Right lobe of liver (tissue), 6 donors: ENCODE measurements around the gene FAM174B. TPM values are rescaled to one million over a fixed set of nuclear protein-coding genes. Genes with fewer than 3 reads are reported as not detected.

Experiments used
- ATAC-seq, 4 donors: fragments of 200-7000 bp; cut with Tn5 transposase; one replicate each; pipeline ENCODE4 v1.9.1; 2020; ENCODE audit warnings: mild to moderate bottlenecking in 4 of 4, moderate library complexity in 4 of 4
- DNase-seq, 3 donors: peaks; one replicate each; pipeline ENCODE4 v3.0.0-alpha.2; 2020
- H3K27ac ChIP-seq, 3 donors: fragments of 200-600 bp; one replicate each; pipeline ENCODE4 v1.8.0; 2022
- H3K27me3 ChIP-seq, 2 donors: fragments of 200-600 bp; one replicate each; pipeline ENCODE4 v1.8.0; 2022
- H3K36me3 ChIP-seq, 4 donors: fragments of 200-600 bp; sonication (generic) in 1 of 4; one replicate each; pipeline versions ENCODE4 v1.5.1 to v1.8.0; 2017 to 2022; ENCODE audit warnings: control low read depth in 1 of 4
- H3K4me1 ChIP-seq, 4 donors: fragments of 200-600 bp; sonication (generic) in 1 of 4; one replicate each; pipeline versions ENCODE4 v1.5.1 to v1.8.0; 2017 to 2022; ENCODE audit warnings: control low read depth in 1 of 4
- H3K4me3 ChIP-seq, 3 donors: fragments of 200-600 bp; one replicate each; pipeline ENCODE4 v1.8.0; 2022
- H3K9me3 ChIP-seq, 4 donors: fragments of 200-600 bp; sonication (generic) in 1 of 4; one replicate each; pipeline versions ENCODE4 v1.5.1 to v1.8.0; 2017 to 2022; ENCODE audit warnings: control low read depth in 1 of 4
- POLR2A ChIP-seq: fragments of 450-650 bp; IDR thresholded peaks from one replicate; pipeline ENCODE4 v1.6.1; 2017; ENCODE audit warnings: antibody characterized with exemption, mild to moderate bottlenecking
- WGBS: methylation state at CpG from one replicate; pipeline ENCODE4 v1.1.6; 2018; ENCODE audit warnings: low coverage, low lambda C conversion rate; ENCODE audit not compliant: insufficient coverage; ENCODE audit errors: missing lambda C conversion rate; 5-methylcytosine and 5-hydroxymethylcytosine counted together
- intact Hi-C, 2 donors: fragments of 100-400 bp; cut with DNase I; formaldehyde crosslinking; loops; one replicate each; pipeline versions ENCODE4 v1.11.2 to v1.14.1; 2022
- total RNA-seq, 6 experiments: library from RNA; depleted of rRNA in 2 of 6; stranded (reverse); fragments of >200 nt in 2 of 6; fragmentation: NEBNext Ultra II Directional in 3 of 6; extraction: Animal tissue kit (Norgen Biotek cat#: 25700) in 3 of 6; gene quantifications; one replicate each; pipeline versions ENCODE4 v1.1.0 to v1.2.4, GENCODE V29; 2016 to 2023
- TF ChIP-seq, protein P1 (sequence below), 4 donors: fragments of 200-600 bp in 3 of 4; fragments of 450-650 bp in 1 of 4; IDR thresholded peaks; one replicate each; pipeline versions ENCODE4 v1.5.1 to v1.8.0; 2016 to 2022; ENCODE audit warnings: antibody characterized with exemption in 4 of 4, mild to moderate bottlenecking in 2 of 4
- donor health status: DM: no; HTN: yes; CAD: no.
- donor health status: DM: no; HTN: no; CAD: no.
- donor health status: DM: no; HTN: no; CAD: no.
- donor health status: DM: no; HTN: yes; CAD: no.
- donor health status: DM: no; HTN: yes; CAD: no.

The FAM174B gene
- total RNA-seq, 6 experiments from 2014 or later: 2.0 to 11.9 (median 4.7) TPM

GRCh38 chr15:92616621-92617548, 38.7 kb downstream of the FAM174B start:
- Histone ChIP-seq H3K27me3 (no peaks in the 10 kb centered on the region), H3K9me3 (no peaks in the 10 kb centered on the region), H3K4me3 (peak overlapping the region in 1 of 3 donors; percentile 28), H3K4me1 (peaks cover 0 to 41% (median 21%) of the 10 kb centered on the region in 4 donors), H3K36me3 (no peaks in the 10 kb centered on the region), H3K27ac (peak overlapping the region; percentile 72 to 96 (median 89))
- intact Hi-C loops: loop anchor here in 1 of 2 donors (10.0 kb wide), 1 partner anchor 48 kb away; no protein-coding TSS in a partner anchor
- peak in 1 of 4 donors; percentile 9 for ATAC-seq
- 70% methylated on average over 13 of the region's 25 CpGs for WGBS
- TF ChIP-seq, protein P1, sequence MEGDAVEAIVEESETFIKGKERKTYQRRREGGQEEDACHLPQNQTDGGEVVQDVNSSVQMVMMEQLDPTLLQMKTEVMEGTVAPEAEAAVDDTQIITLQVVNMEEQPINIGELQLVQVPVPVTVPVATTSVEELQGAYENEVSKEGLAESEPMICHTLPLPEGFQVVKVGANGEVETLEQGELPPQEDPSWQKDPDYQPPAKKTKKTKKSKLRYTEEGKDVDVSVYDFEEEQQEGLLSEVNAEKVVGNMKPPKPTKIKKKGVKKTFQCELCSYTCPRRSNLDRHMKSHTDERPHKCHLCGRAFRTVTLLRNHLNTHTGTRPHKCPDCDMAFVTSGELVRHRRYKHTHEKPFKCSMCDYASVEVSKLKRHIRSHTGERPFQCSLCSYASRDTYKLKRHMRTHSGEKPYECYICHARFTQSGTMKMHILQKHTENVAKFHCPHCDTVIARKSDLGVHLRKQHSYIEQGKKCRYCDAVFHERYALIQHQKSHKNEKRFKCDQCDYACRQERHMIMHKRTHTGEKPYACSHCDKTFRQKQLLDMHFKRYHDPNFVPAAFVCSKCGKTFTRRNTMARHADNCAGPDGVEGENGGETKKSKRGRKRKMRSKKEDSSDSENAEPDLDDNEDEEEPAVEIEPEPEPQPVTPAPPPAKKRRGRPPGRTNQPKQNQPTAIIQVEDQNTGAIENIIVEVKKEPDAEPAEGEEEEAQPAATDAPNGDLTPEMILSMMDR (IDR thresholded peaks at IDR 0.05): no peak
- TF ChIP-seq POLR2A: no peak
- DNase-seq: no peak

GRCh38 chr15:92614791-92615785, 40.5 kb downstream of the FAM174B start:
- TF ChIP-seq, protein P1 (IDR thresholded peaks at IDR 0.05): no peak
- no peak for TF ChIP-seq POLR2A
- no peaks in the 10 kb centered on the region for H3K27me3 ChIP-seq
- no peak for DNase-seq
- peaks cover 0 to 41% (median 21%) of the 10 kb centered on the region in 4 donors for H3K4me1 ChIP-seq
- H3K36me3 ChIP-seq: no peaks in the 10 kb centered on the region
- intact Hi-C loops: loop anchor here in 1 of 2 donors (10.0 kb wide), 1 partner anchor 50 kb away; no protein-coding TSS in a partner anchor
- H3K9me3 ChIP-seq: no peaks in the 10 kb centered on the region
- WGBS: 69% methylated on average over 15 of the region's 18 CpGs
- peak overlapping the region in 2 of 3 donors; percentile 64 to 92 for H3K27ac ChIP-seq
- peak in 3 of 4 donors; percentile 5 to 44 (median 7) for ATAC-seq
- H3K4me3 ChIP-seq: no peak overlapping the region

GRCh38 chr15:92614301-92614700, 41.3 kb downstream of the FAM174B start:
- Histone ChIP-seq H3K36me3 (no peaks in the 10 kb centered on the region), H3K4me3 (no peak overlapping the region), H3K27me3 (no peaks in the 10 kb centered on the region), H3K4me1 (peaks cover 0 to 41% (median 21%) of the 10 kb centered on the region in 4 donors), H3K9me3 (no peaks in the 10 kb centered on the region), H3K27ac (peak overlapping the region in 2 of 3 donors; percentile 64 to 92)
- intact Hi-C loops: loop anchor here in 1 of 2 donors (10.0 kb wide), 1 partner anchor 50 kb away; no protein-coding TSS in a partner anchor
- TF ChIP-seq POLR2A: no peak
- TF ChIP-seq, protein P1 (IDR thresholded peaks at IDR 0.05): no peak
- WGBS: 16% methylated on average over 4 of the region's 4 CpGs
- ATAC-seq (peak; percentile 43 to 68 (median 62)), DNase-seq (peak in 2 of 3 donors; percentile 76 to 81)

- DNase-seq (no peak), ATAC-seq (no peak)
- no peaks in the 10 kb centered on the region for H3K27me3 ChIP-seq
- 80% methylated on average over 1 of the region's 7 CpGs for WGBS
- peak overlapping the region in 2 of 3 donors; percentile 49 to 92 for H3K27ac ChIP-seq
- intact Hi-C loops: loop anchor here in 1 of 2 donors (10.0 kb wide), 1 partner anchor 51 kb away; no protein-coding TSS in a partner anchor
- peaks cover 0 to 40% (median 21%) of the 10 kb centered on the region in 4 donors for H3K4me1 ChIP-seq
- H3K4me3 ChIP-seq: no peak overlapping the region
- no peaks in the 10 kb centered on the region for H3K9me3 ChIP-seq
- H3K36me3 ChIP-seq: no peaks in the 10 kb centered on the region
- TF ChIP-seq, protein P1 (IDR thresholded peaks at IDR 0.05): no peak
- no peak for TF ChIP-seq POLR2A
These were observed 41.7 kb downstream of the FAM174B start for GRCh38 chr15:92613841-92614240.
